ENCODE data around the gene RPS17.

The RPS17 gene

GRCh38 chr15:82540055-82540983 lies at the start of gene RPS17:
RPS17 (minus strand) TSS chr15:82540457; CDS start chr15:82540428, 29 bp downstream.
- DNase-seq (ENCODE audit: low read depth), result peak; percentile 98

- DNase-seq (ENCODE audit: low read depth), result no peak
Measured at GRCh38 chr15:82587805-82588204, 47.5 kb upstream of the RPS17 start.

- no peak for DNase-seq (ENCODE audit: low read depth)
Measured at GRCh38 chr15:82585072-82585471, 44.8 kb upstream of the RPS17 start.

GRCh38 chr15:82580713-82581112 lies 40.5 kb upstream of the RPS17 start:
- no peak for DNase-seq (ENCODE audit: low read depth)

DNA sequence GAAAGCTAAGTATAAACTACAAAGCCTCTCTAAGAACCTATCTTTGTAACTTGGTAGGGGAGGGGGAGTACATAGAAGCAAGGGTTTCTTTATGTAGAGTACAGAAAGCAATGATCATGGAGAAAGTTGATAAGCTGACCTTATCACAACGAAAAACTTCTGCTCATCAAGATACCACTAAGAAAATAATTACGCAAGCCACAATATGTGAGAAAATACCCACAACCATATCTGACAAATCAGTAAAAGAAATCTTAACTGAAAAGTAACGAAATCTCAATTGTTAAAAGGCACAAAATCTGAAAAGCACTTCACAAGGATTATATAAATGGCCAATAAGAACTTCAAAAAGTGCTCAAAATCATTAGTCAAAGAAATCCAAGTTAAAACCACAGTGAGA lies 35.1 kb upstream of the RPS17 start:
- no peak for DNase-seq (ENCODE audit: low read depth)

GRCh38 chr15:82572986-82573385 lies 32.7 kb upstream of the RPS17 start:
- DNase-seq (ENCODE audit: low read depth), result no peak

DNA sequence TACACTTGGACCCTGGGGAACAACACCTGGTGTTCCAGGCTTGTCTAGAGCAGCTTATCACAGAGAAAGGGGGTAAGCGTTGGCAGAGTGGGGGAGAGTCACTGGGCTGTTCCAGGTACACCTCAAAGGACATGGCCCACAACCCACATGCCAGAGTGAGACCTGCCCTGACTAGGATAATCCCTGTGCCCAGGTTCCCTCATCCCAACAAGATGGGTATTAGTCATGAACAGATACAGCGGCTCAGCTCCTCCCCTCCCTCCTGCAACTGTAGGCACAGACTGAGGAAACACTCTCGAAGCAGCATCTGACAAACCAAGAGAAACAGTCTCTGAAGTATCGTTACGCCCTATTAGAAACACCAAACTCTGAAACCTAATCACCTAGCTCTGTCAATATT lies 32.1 kb upstream of the RPS17 start:
- no peak for DNase-seq (ENCODE audit: low read depth)

DNA sequence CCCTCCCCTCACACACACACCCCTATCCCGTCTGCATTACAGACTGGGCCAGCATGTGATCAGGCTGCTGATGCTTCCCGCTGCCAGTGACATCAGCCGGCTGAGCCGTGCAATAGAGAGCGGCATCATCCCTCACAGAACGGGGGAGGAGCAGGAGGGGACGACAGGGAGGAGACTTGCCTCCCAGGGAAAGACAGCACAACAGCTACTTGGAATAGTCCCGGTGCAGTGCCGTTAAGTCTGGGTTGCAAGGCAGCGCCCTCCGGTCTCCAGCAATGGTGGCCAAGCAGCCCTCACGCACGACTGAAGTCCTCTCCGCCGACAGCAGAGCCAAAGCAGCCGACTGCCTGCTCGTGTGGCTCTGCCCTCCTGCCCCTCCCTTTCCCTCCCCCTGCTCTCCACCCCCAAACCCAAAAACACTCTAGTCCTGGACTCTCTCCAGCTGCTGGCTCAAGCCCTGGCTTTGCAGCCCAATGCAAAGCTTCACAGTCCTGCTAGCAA lies 31.5 kb upstream of the RPS17 start:
- no peak for DNase-seq (ENCODE audit: low read depth)

DNA sequence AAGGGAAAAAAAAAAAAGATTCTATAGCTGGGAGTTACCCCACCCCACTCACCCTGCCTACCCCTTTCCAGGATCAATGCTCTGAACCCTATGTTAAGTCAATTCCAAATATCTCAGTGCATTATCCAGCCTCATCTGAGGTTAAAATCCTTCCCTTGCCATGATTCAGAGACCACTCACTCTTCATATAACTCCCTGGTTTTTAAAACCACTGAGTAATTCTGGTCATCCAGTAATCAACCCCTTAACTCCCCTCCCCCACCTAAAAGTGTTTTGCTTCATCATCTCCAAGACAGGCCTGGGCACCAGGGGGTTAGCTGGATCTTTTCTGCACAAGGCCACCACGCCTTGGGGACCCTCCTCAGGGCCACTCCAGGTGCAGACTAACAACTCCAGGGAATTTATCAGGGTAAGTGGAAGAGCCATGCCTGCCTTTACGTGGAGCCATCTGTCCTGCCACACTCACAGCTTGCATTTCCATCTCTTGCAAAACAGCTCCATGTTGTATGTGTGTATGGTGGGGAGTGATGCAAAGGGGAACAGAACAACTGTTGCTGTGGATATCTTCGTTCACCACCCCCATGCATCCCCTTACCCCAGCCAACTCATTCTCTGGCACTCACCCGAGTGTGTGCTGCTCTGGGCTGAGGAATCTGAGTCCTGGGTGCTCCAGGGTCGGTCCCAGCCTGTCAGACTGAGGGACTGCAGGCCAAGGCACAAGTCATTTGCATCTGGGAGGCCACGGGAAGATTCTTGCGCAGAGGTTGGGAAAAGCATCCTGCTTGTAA lies 30.7 kb upstream of the RPS17 start:
- no peak for DNase-seq (ENCODE audit: low read depth)

- no peak for DNase-seq (ENCODE audit: low read depth)
Measured at GRCh38 chr15:82569834-82570233, 29.6 kb upstream of the RPS17 start.

DNA sequence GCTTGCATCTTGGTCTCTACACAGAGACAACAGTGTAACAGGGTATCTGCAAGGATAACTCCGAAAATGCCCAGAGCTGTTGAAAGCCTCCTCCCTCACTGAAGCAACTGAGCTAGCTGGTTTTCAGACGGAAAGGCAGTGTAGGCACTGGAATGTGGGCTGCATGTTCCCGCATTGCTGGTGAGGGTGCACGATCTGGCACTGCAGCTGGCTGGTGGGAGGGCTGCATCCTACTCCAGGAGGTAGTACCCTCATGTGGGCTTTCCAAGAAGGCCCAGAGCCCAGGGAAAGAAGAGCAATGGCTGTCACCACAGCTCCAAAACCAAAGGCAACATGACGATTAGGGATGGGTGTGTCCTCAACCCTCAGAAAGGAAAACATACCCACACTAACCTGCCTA lies 28.7 kb upstream of the RPS17 start:
- no peak for DNase-seq (ENCODE audit: low read depth)

GRCh38 chr15:82567661-82568060 lies 27.4 kb upstream of the RPS17 start:
- DNase-seq (ENCODE audit: low read depth), result no peak

DNA sequence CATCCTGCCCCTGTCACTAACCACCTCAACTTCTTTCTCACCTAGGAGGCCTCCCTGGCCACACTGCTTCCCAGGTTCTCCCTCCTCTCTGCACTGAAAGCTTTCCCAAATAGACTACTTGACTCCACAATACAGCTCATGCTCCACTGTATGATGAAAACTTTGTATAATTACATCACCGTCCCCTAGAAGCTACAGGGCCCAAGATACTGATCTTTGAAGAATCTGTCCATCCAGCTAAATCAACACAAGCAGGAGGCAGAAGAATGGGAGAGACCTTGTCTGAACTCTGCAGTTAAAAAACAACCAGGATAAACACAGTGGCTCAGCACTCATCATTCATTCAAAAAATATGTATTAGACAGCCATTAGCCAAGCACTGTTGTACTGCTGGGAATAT lies 26.4 kb upstream of the RPS17 start:
- no peak for DNase-seq (ENCODE audit: low read depth)

- DNase-seq (ENCODE audit: low read depth), result no peak
Measured at GRCh38 chr15:82558502-82558901, 18.2 kb upstream of the RPS17 start.

- no peak for DNase-seq (ENCODE audit: low read depth)
Measured at GRCh38 chr15:82556315-82557035, 16.2 kb upstream of the RPS17 start.

GRCh38 chr15:82554849-82555248 lies 14.6 kb upstream of the RPS17 start:
- DNase-seq (ENCODE audit: low read depth), result no peak

- DNase-seq (ENCODE audit: low read depth), result no peak
Measured at GRCh38 chr15:82554351-82554750, 14.1 kb upstream of the RPS17 start.

DNA sequence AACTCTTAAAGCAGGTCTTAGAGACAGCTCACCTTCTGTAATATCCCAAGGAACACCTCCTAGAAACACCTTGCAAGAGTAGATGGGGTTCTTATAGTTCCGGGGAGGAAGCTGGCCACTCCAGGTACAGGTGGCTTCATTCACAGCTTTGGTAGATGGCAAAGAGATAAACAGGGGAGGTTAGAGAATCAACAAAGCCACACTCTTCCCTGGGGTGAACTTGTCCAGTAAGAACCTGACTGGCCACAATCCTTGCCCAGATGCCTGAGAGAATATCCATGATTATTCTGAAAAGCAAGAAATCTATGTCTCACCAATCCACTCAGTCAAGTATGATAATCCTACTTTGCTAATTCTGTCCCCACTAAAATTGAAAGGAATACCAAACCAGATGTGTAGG lies 13.6 kb upstream of the RPS17 start:
- DNase-seq (ENCODE audit: low read depth), result no peak

GRCh38 chr15:82552861-82553260 lies 12.6 kb upstream of the RPS17 start:
- DNase-seq (ENCODE audit: low read depth), result no peak

GRCh38 chr15:82551646-82552247 lies 11.5 kb upstream of the RPS17 start:
- no peak for DNase-seq (ENCODE audit: low read depth)

DNA sequence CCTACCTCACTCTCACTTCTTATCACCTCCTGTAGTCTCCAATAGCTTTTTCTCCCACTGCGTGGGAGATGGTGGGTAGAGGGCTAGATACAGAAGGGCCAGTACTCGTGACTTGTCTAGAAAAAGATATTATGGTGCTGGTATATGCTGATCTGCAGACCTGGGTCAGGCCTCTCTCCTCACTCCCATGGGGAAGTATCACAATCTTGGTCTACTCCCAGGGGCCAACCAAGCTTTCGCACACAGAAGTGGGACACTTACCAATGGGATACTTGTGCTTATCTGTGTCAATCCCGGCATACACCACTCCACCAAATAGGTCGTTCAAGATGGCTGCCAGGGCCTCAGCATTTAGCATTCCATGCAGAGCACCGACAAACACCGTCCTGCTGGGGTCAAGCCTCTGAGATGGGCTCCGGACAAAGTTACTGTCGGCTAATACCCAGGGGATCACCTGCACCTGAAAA lies 9.0 kb upstream of the RPS17 start:
- no peak for DNase-seq (ENCODE audit: low read depth)

- DNase-seq (ENCODE audit: low read depth), result no peak
Measured at GRCh38 chr15:82548700-82549099, 8.4 kb upstream of the RPS17 start.
